WTC11 (cell line): Measurements from ENCODE around the gene NEK2.

Experiments used
- AFF4 ChIP-seq: sonication (generic); formaldehyde crosslinking; IDR thresholded peaks from 2 replicates; pipeline ENCODE4 v1.8.1; 2023; ENCODE audit warnings: mild to moderate bottlenecking, missing genetic modification reagents, borderline replicate concordance
- ATF2 ChIP-seq: sonication (generic); formaldehyde crosslinking; IDR thresholded peaks from 2 replicates; pipeline ENCODE4 v1.8.1; 2022; ENCODE audit warnings: low read depth, missing genetic modification reagents, borderline replicate concordance
- CREB1 ChIP-seq: sonication (generic); formaldehyde crosslinking; IDR thresholded peaks from 2 replicates; pipeline ENCODE4 v1.8.0; 2023; ENCODE audit warnings: mild to moderate bottlenecking, missing genetic modification reagents
- CTCF ChIP-seq: fragments of 200-600 bp; IDR thresholded peaks from 2 replicates; pipeline ENCODE4 v1.8.0; 2022; ENCODE audit warnings: antibody characterized with exemption
- ETV6 ChIP-seq: sonication (generic); formaldehyde crosslinking; IDR thresholded peaks from 2 replicates; pipeline ENCODE4 v1.8.1; 2022; ENCODE audit warnings: mild to moderate bottlenecking, missing genetic modification reagents
- GTF2I ChIP-seq: fragments of 250-450 bp; sonication (Bioruptor Pico); conservative IDR thresholded peaks from 2 replicates; pipeline ENCODE4 v1.4.0; 2021; ENCODE audit warnings: mild to moderate bottlenecking
- JUN ChIP-seq: sonication (generic); formaldehyde crosslinking; IDR thresholded peaks from 2 replicates; pipeline ENCODE4 v1.8.0; 2023; ENCODE audit warnings: mild to moderate bottlenecking, missing genetic modification reagents
- MAX ChIP-seq: sonication (generic); formaldehyde crosslinking; IDR thresholded peaks from 2 replicates; pipeline ENCODE4 v1.8.0; 2022; ENCODE audit warnings: mild to moderate bottlenecking, missing genetic modification reagents
- NFATC4 ChIP-seq: fragments of 250-450 bp; sonication (Bioruptor Pico); IDR thresholded peaks from 2 replicates; pipeline ENCODE4 v1.9.0; 2021; ENCODE audit warnings: mild to moderate bottlenecking
- NR1H2 ChIP-seq: sonication (generic); formaldehyde crosslinking; IDR thresholded peaks from 2 replicates; pipeline ENCODE4 v1.9.0; 2021; ENCODE audit warnings: mild to moderate bottlenecking, moderate library complexity, missing genetic modification reagents
- TP53 ChIP-seq: sonication (generic); formaldehyde crosslinking; IDR thresholded peaks from 2 replicates; pipeline ENCODE4 v1.8.1; 2023; ENCODE audit warnings: mild to moderate bottlenecking, missing genetic modification reagents
- ZNF232 ChIP-seq: sonication (generic); formaldehyde crosslinking; IDR thresholded peaks from 2 replicates; pipeline ENCODE4 v1.8.0; 2022; ENCODE audit warnings: mild to moderate bottlenecking, missing genetic modification reagents
- ZNF396 ChIP-seq: fragments of 250-450 bp; sonication (Bioruptor Pico); IDR thresholded peaks from 2 replicates; pipeline ENCODE4 v1.8.0; 2021; ENCODE audit warnings: mild to moderate bottlenecking, moderate library complexity, borderline replicate concordance
- ZNF512 ChIP-seq: sonication (generic); formaldehyde crosslinking; IDR thresholded peaks from 2 replicates; pipeline ENCODE4 v1.8.1; 2022; ENCODE audit warnings: missing genetic modification reagents, borderline replicate concordance

GRCh38 chr1:211635597-211636205 lies 39.7 kb downstream of the NEK2 start:
- TF ChIP-seq NFATC4 (CRISPR knock-in tag) (no peak), ZNF512 (CRISPR knock-in tag) (no peak), TP53 (CRISPR knock-in tag) (no peak), ETV6 (CRISPR knock-in tag) (no peak), NR1H2 (CRISPR knock-in tag) (no peak), GTF2I (CRISPR knock-in tag) (no peak), MAX (CRISPR knock-in tag) (no peak), CTCF (no peak), ZNF232 (CRISPR knock-in tag) (no peak), AFF4 (CRISPR knock-in tag) (no peak), JUN (CRISPR knock-in tag) (no peak), CREB1 (no peak), ATF2 (CRISPR knock-in tag) (no peak), ZNF396 (CRISPR knock-in tag) (no peak)
